Vagina (tissue), 2 donors: Measurements from ENCODE around the gene GFER. TPM values are rescaled to one million over a fixed set of nuclear protein-coding genes. Genes with fewer than 3 reads are reported as not detected.
"Not testable (repeated sequence)": the region's sequence is repeated elsewhere in the genome, so short reads cannot be mapped to it uniquely, and the experiment has no call there.

Experiments used
- DNase-seq, 2 donors: peaks; one replicate each; pipeline ENCODE4 v3.0.0-alpha.2; 2017; ENCODE audit errors: extremely low spot score in 2 of 2
- H3K27ac ChIP-seq: fragments of 200-600 bp; sonication (generic); one replicate; pipeline ENCODE4 v1.5.1; 2019
- H3K27me3 ChIP-seq: fragments of 200-600 bp; sonication (generic); one replicate; pipeline ENCODE4 v1.5.1; 2019
- H3K36me3 ChIP-seq, 2 donors: fragments of 200-600 bp; sonication (generic); one replicate each; pipeline ENCODE4 v1.5.1; 2017 to 2019
- H3K4me1 ChIP-seq: fragments of 200-600 bp; sonication (generic); one replicate; pipeline ENCODE4 v1.5.1; 2019
- H3K4me3 ChIP-seq, 2 donors: fragments of 200-600 bp; sonication (generic); 1 replicate in 1 of 2; 2 replicates in 1 of 2; pipeline ENCODE4 v1.5.1; 2016 to 2019
- H3K9me3 ChIP-seq: fragments of 200-600 bp; sonication (generic); one replicate; pipeline ENCODE4 v1.5.1; 2019
- POLR2A ChIP-seq, 2 donors: fragments of 450-650 bp; IDR thresholded peaks; one replicate each; pipeline ENCODE4 v1.6.1; 2017; ENCODE audit warnings: antibody characterized with exemption in 2 of 2, mild to moderate bottlenecking in 2 of 2, moderate library complexity in 2 of 2
- POLR2AphosphoS5 ChIP-seq, 2 donors: sonication (generic); formaldehyde crosslinking; IDR thresholded peaks; one replicate each; pipeline ENCODE4 v1.9.0; 2017; ENCODE audit warnings: antibody characterized with exemption in 2 of 2, mild to moderate bottlenecking in 2 of 2, low read depth in 1 of 2; ENCODE audit not compliant: insufficient read depth in 1 of 2
- intact Hi-C: fragments of 100-400 bp; cut with DNase I; formaldehyde crosslinking; loops from one replicate; pipeline ENCODE4 v1.15.1; 2023
- total RNA-seq: library from RNA; depleted of rRNA; stranded (reverse); fragments of >200 nt; gene quantifications from one replicate; pipeline ENCODE4 v1.2.3, GENCODE V29; 2016
- TF ChIP-seq, protein P1 (sequence below), 3 experiments: fragments of 450-650 bp in 2 of 3; fragments of 200-600 bp in 1 of 3; sonication (generic) in 1 of 3; IDR thresholded peaks; one replicate each; pipeline ENCODE4 v1.5.1; 2017 to 2019; ENCODE audit warnings: antibody characterized with exemption in 3 of 3, mild to moderate bottlenecking in 2 of 3, moderate library complexity in 2 of 3

Gene GFER
- total RNA-seq, 1 donor from 2014 or later: 11.5 TPM

DNA sequence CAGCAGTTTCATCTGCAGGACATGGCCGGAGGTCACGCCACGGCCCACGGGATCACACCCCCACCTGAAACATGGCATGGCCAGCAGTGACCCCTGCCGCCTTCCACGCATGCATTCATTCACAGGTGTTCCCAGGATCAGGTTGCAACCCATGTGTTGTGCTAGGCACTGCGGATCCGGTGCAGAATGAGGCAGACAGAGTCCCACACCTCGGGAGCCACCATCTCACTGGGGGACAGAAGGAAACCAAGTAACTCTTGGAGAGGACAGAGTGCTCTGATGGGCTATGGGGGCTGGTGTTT is 36.7 kb upstream of the GFER start:
- no peak for DNase-seq
- no peaks in the 10 kb centered on the region for H3K36me3 ChIP-seq
- H3K27ac ChIP-seq: no peak overlapping the region
- TF ChIP-seq, protein P1, sequence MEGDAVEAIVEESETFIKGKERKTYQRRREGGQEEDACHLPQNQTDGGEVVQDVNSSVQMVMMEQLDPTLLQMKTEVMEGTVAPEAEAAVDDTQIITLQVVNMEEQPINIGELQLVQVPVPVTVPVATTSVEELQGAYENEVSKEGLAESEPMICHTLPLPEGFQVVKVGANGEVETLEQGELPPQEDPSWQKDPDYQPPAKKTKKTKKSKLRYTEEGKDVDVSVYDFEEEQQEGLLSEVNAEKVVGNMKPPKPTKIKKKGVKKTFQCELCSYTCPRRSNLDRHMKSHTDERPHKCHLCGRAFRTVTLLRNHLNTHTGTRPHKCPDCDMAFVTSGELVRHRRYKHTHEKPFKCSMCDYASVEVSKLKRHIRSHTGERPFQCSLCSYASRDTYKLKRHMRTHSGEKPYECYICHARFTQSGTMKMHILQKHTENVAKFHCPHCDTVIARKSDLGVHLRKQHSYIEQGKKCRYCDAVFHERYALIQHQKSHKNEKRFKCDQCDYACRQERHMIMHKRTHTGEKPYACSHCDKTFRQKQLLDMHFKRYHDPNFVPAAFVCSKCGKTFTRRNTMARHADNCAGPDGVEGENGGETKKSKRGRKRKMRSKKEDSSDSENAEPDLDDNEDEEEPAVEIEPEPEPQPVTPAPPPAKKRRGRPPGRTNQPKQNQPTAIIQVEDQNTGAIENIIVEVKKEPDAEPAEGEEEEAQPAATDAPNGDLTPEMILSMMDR (IDR thresholded peaks at IDR 0.05): no peak
- TF ChIP-seq POLR2A (IDR thresholded peaks at IDR 0.05): no peak
- TF ChIP-seq POLR2AphosphoS5 (IDR thresholded peaks at IDR 0.05; ENCODE audit: insufficient read depth in 1 of 2, low read depth in 1 of 2): no peak
- H3K9me3 ChIP-seq: no peaks in the 10 kb centered on the region
- intact Hi-C loops: no loop called here
- H3K4me1 ChIP-seq: peaks cover 10% of the 10 kb centered on the region
- no peaks in the 10 kb centered on the region for H3K27me3 ChIP-seq
- no peak overlapping the region for H3K4me3 ChIP-seq

DNA sequence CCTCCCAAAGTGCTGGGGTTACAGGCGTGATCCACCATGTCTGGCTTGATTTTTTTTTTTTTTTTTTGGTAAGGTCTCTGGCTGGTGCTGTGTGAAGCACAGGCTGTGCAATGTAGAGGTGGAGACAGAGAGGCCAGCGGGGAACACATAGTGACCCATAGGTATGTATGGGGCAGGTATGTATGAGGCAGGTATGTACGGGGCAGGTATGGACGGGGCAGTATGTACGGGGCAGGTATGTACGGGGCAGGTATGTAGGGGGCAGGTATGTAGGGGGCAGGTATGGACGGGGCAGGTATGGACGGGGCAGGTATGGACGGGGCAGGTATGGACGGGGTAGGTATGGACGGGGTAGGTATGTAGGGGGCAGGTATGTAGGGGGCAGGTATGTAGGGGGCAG is 34.5 kb upstream of the GFER start:
- no peak for DNase-seq
- no peaks in the 10 kb centered on the region for H3K9me3 ChIP-seq
- no peaks in the 10 kb centered on the region for H3K36me3 ChIP-seq
- no peak overlapping the region for H3K27ac ChIP-seq
- TF ChIP-seq POLR2AphosphoS5 (IDR thresholded peaks at IDR 0.05; ENCODE audit: insufficient read depth in 1 of 2, low read depth in 1 of 2): no peak
- no peak for TF ChIP-seq POLR2A (IDR thresholded peaks at IDR 0.05)
- TF ChIP-seq, protein P1 (IDR thresholded peaks at IDR 0.05): no peak
- H3K27me3 ChIP-seq: no peaks in the 10 kb centered on the region
- intact Hi-C loops: no loop called here
- H3K4me3 ChIP-seq: no peak overlapping the region
- no peaks in the 10 kb centered on the region for H3K4me1 ChIP-seq

DNA sequence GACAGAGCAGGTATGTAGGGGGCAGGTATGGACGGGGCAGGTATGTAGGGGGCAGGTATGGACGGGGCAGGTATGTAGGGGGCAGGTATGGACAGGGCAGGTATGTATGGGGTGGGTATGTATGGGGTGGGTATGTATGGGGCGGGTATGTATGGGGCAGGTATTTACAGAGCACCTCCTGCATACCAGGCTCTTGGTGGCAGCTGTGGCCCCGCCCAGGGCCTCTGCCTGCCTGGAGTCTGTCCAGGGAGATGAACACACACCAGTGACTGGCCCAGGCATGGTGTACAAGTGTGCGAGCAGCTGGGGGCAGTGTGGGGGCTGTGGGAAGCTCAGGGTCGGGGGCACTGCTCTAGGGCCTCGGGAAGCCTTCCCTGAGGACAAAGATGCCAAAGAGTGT is 33.9 kb upstream of the GFER start:
- H3K9me3 ChIP-seq: no peaks in the 10 kb centered on the region
- no peaks in the 10 kb centered on the region for H3K36me3 ChIP-seq
- intact Hi-C loops: no loop called here
- H3K27ac ChIP-seq: no peak overlapping the region
- no peaks in the 10 kb centered on the region for H3K4me1 ChIP-seq
- H3K27me3 ChIP-seq: no peaks in the 10 kb centered on the region
- no peak for DNase-seq
- TF ChIP-seq POLR2A (IDR thresholded peaks at IDR 0.05) (no peak), POLR2AphosphoS5 (IDR thresholded peaks at IDR 0.05; ENCODE audit: insufficient read depth in 1 of 2, low read depth in 1 of 2) (no peak)
- TF ChIP-seq, protein P1 (IDR thresholded peaks at IDR 0.05): no peak
- no peak overlapping the region for H3K4me3 ChIP-seq

DNA sequence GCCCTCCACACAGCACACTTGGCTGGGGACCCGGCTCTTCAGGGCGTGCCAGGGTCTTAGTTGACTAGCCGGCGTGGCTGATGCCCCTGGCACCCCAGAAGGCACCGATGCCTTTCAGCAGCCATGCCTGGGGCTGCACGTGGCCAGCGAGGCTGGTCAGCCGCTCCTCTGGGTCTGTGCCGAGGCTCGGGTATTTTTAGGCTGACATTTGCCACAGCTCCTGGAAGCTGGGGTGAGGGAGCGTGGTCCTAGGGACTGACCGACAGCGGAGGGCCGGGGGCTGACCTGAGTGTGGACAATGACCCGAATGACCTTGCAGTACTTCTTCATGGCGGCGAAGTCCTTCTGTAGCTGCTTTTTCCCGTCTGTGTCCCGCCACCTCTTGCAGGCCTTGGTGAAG is 33.4 kb upstream of the GFER start:
- no peak overlapping the region for H3K4me3 ChIP-seq
- no peaks in the 10 kb centered on the region for H3K27me3 ChIP-seq
- no peak for DNase-seq
- TF ChIP-seq, protein P1 (IDR thresholded peaks at IDR 0.05): no peak
- TF ChIP-seq POLR2AphosphoS5 (IDR thresholded peaks at IDR 0.05; ENCODE audit: insufficient read depth in 1 of 2, low read depth in 1 of 2) (no peak), POLR2A (IDR thresholded peaks at IDR 0.05) (no peak)
- H3K4me1 ChIP-seq: no peaks in the 10 kb centered on the region
- intact Hi-C loops: no loop called here
- no peaks in the 10 kb centered on the region for H3K36me3 ChIP-seq
- H3K27ac ChIP-seq: no peak overlapping the region
- no peaks in the 10 kb centered on the region for H3K9me3 ChIP-seq

DNA sequence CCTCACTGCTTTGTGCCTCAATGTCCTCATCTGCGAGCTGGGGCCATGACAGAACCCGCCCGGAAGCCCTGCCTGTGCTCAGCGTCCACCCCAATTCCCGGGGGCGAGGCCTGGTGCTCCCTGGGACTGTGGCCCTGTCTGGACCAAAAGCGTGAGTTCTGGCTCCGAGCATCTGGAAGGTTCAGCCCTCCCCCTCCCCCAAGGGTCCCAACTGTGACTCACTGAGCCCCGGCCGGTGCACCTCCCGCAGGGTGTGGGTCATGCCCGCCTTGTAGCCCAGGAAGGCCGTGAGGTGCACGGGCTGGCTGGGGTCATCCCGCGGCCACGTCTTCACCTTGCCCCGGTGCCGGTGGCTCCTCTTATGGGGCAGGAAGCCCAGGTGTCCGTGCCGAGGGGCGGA is 30.3 kb upstream of the GFER start:
- Histone ChIP-seq H3K4me3 (no peak overlapping the region), H3K27me3 (no peaks in the 10 kb centered on the region), H3K36me3 (no peaks in the 10 kb centered on the region), H3K9me3 (no peaks in the 10 kb centered on the region), H3K27ac (no peak overlapping the region), H3K4me1 (no peaks in the 10 kb centered on the region)
- TF ChIP-seq, protein P1 (IDR thresholded peaks at IDR 0.05): no peak
- TF ChIP-seq POLR2A (IDR thresholded peaks at IDR 0.05): no peak
- no peak for TF ChIP-seq POLR2AphosphoS5 (IDR thresholded peaks at IDR 0.05; ENCODE audit: insufficient read depth in 1 of 2, low read depth in 1 of 2)
- no peak for DNase-seq
- intact Hi-C loops: no loop called here

DNA sequence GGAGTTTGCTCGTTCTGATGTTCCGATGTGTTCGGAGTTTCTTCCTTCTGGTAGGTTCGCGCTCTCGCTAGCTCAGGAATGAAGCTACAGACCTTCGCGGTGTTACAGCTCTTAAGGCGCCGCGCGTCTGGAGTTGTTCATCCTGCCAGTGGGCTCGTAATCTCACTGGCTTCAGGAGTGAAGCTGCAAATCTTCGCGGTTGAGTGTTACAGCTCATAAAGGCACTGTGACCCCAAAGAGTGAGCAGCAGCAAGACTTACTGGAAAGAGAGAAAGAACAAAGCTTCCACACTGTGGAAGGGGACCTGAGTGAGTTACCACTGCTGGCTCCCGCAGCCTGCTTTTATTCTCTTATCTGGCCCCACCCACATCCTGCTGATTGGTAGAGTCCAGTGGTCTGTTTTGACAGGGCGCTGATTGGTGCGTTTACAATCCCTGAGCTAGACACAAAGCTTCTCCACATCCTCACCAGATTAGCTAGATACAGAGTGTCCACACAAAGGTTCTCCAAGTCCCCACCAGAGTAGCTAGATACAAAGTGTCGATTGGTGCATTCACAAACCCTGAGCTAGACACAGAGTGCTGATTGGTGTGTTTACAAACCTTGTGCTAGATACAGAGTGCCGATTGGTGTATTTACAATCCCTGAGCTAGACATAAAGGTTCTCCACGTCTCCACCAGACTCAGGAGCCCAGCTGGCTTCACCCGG is 26.4 kb upstream of the GFER start:
- H3K4me3 ChIP-seq, H3K9me3 ChIP-seq, H3K27me3 ChIP-seq, H3K27ac ChIP-seq, DNase-seq, intact Hi-C loops: not testable (repeated sequence)
- peaks cover 0 to 20% of the 10 kb centered on the region in 2 donors for H3K36me3 ChIP-seq
- peaks cover 21% of the 10 kb centered on the region for H3K4me1 ChIP-seq

DNA sequence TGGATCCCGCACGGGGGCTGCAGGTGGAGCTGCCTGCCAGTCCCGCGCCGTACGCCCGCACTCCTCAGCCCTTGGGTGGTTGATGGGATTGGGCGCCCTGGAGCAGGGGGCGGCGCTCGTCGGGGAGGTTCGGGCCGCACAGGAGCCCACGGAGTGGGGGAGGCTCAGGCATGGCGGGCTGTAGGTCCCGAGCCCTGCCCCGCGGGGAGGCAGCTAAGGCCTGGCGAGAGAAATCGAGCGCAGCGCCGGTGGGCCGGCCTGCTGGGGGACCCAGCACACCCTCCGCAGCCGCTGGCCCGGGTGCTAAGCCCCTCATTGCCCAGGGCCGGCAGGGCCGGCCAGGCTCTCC is 25.9 kb upstream of the GFER start:
- H3K4me3 ChIP-seq, DNase-seq, intact Hi-C loops, H3K27me3 ChIP-seq, H3K27ac ChIP-seq, H3K9me3 ChIP-seq: not testable (repeated sequence)
- Histone ChIP-seq H3K4me1 (peaks cover 24% of the 10 kb centered on the region), H3K36me3 (peaks cover 0 to 25% of the 10 kb centered on the region in 2 donors)
